Measurements from ENCODE around the gene ZNF280D. TPM values are rescaled to one million over a fixed set of nuclear protein-coding genes. Genes with fewer than 3 reads are reported as not detected.
A peak's percentile ranks its signal among the peaks of the same experiment; 100 is the strongest.
"Not testable (repeated sequence)": the region's sequence is repeated elsewhere in the genome, so short reads cannot be mapped to it uniquely, and the experiment has no call there.

Gene ZNF280D
- total RNA-seq, 1 experiment from 2014 or later: 32.3 TPM

- no peak for DNase-seq (ENCODE audit: low read depth)
Measured at GRCh38 chr15:56718560-56718959, 14.7 kb downstream of the ZNF280D start.

GRCh38 chr15:56716334-56716733 is 17.0 kb downstream of the ZNF280D start:
- DNase-seq (ENCODE audit: low read depth): no peak

- DNase-seq (ENCODE audit: low read depth): peak; percentile 14
Measured at GRCh38 chr15:56715220-56715619, 18.1 kb downstream of the ZNF280D start.

- DNase-seq (ENCODE audit: low read depth): not testable (repeated sequence)
Measured at GRCh38 chr15:56709502-56709901, 23.8 kb downstream of the ZNF280D start.

GRCh38 chr15:56699743-56700142 is 33.6 kb downstream of the ZNF280D start:
- no peak for DNase-seq (ENCODE audit: low read depth)

GRCh38 chr15:56698270-56698669 is 35.0 kb downstream of the ZNF280D start:
- no peak for DNase-seq (ENCODE audit: low read depth)

- DNase-seq (ENCODE audit: low read depth): peak; percentile 1
Measured at GRCh38 chr15:56693761-56694160, 39.5 kb downstream of the ZNF280D start.

- DNase-seq (ENCODE audit: low read depth): no peak
Measured at GRCh38 chr15:56690733-56691132, 42.6 kb downstream of the ZNF280D start.

- DNase-seq (ENCODE audit: low read depth): no peak
Measured at GRCh38 chr15:56683908-56684307, 49.4 kb downstream of the ZNF280D start.

GRCh38 chr15:56681113-56681512 is 52.2 kb downstream of the ZNF280D start:
- no peak for DNase-seq (ENCODE audit: low read depth)

- DNase-seq (ENCODE audit: low read depth): no peak
Measured at GRCh38 chr15:56679225-56679624, 54.1 kb downstream of the ZNF280D start.

GRCh38 chr15:56678571-56678970 is 54.7 kb downstream of the ZNF280D start:
- DNase-seq (ENCODE audit: low read depth): no peak

- no peak for DNase-seq (ENCODE audit: low read depth)
Measured at GRCh38 chr15:56677271-56677670, 56.0 kb downstream of the ZNF280D start.

- no peak for DNase-seq (ENCODE audit: low read depth)
Measured at GRCh38 chr15:56675930-56676329, 57.4 kb downstream of the ZNF280D start.

- no peak for DNase-seq (ENCODE audit: low read depth)
Measured at GRCh38 chr15:56674857-56675256, 58.5 kb downstream of the ZNF280D start.

- DNase-seq (ENCODE audit: low read depth): no peak
Measured at GRCh38 chr15:56672721-56673120, 60.6 kb downstream of the ZNF280D start.

GRCh38 chr15:56667517-56667916 is 65.8 kb downstream of the ZNF280D start:
- DNase-seq (ENCODE audit: low read depth): no peak

GRCh38 chr15:56660943-56661342 is 72.4 kb downstream of the ZNF280D start:
- no peak for DNase-seq (ENCODE audit: low read depth)

GRCh38 chr15:56659197-56659596 is 74.1 kb downstream of the ZNF280D start:
- no peak for DNase-seq (ENCODE audit: low read depth)

- no peak for DNase-seq (ENCODE audit: low read depth)
Measured at GRCh38 chr15:56654624-56655023, 78.7 kb downstream of the ZNF280D start.

- DNase-seq (ENCODE audit: low read depth): no peak
Measured at GRCh38 chr15:56654216-56654615, 79.1 kb downstream of the ZNF280D start.

GRCh38 chr15:56653787-56654186 is 79.5 kb downstream of the ZNF280D start:
- DNase-seq (ENCODE audit: low read depth): no peak

- DNase-seq (ENCODE audit: low read depth): no peak
Measured at GRCh38 chr15:56653107-56653506, 80.2 kb downstream of the ZNF280D start.

GRCh38 chr15:56648311-56648710 is 85.0 kb downstream of the ZNF280D start:
- no peak for DNase-seq (ENCODE audit: low read depth)

GRCh38 chr15:56640549-56640948 is 92.8 kb downstream of the ZNF280D start:
- no peak for DNase-seq (ENCODE audit: low read depth)
